ENCODE results near the gene NUDT19.
"Not testable (repeated sequence)": the region's sequence is repeated elsewhere in the genome, so short reads cannot be mapped to it uniquely, and the experiment has no call there.

Gene NUDT19

DNA sequence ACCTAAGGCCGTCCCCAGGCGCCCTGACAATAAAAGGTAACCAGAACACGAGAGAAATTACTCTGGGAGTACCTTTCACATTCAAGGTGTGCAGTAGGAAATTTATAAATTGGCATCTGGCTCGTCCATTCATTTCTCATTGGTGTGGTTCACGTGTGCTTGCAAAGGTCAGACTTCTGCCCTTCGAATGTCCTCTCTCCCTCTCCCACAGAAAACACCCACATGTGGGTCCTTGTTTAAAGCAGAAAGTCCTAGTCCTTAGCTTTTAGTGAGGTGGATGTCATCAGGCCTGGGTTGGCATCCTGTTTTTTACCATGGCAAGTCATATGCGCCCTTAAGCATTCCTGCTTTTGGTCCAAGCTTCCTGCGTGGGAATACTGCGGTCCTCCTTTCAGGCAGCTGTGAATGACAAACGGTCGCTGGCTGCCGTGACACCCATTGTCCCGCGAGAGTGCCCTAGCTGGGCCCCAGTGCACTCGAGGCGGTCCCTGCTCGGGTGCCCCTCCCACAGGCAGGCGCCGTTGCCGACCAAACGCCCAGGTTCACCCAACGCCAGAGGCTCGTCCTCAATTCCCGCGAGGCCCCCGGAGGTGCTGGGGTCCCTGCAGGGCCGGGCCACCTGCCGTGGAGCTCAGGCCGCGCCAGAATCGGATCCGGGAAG lies at the start of gene NUDT19:
NUDT19 (plus strand) TSS at position 531 of the 661 bp plus-strand sequence. CDS start 140 bp downstream, outside the sequence.
- peak; percentile 65 for DNase-seq

DNA sequence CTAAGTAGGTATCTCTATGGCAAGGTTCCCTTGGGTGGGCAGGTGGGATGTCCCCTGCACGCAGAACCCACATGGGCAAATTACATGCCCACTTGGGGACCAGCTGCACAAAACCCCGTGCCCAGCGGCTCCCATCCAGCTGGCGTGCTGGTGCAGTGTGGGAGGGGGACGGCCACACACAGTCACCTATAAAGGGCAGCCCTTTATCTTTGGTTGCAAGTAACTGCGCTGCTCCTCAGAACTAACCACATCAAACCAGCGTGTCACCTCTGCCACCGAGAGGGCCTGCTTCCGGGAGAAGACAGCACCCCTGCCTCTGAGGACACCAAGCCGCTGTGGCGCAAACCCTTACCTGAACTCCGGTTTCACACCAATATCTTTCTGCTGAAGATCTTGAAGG lies 48.9 kb upstream of the NUDT19 start:
- no peak for DNase-seq

DNA sequence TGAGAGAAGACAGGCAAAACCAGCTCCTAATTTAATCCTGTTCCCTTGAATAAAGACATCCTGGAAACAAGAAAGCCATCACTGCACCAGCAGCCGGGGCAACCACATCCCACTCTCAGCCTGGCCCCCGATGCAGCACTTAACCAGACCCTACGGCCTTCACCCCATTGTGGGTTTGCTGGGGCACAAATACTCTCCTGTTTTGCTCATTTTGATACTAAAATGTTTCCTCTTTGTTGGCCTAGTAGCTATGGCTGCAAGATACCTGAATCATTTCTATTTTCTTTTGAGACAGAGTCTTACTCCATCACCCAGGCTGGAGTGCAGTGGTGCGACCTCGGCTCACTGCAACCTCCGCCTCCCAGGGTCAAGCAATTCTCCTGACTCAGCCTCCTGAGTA lies 45.1 kb upstream of the NUDT19 start:
- DNase-seq = no peak

DNA sequence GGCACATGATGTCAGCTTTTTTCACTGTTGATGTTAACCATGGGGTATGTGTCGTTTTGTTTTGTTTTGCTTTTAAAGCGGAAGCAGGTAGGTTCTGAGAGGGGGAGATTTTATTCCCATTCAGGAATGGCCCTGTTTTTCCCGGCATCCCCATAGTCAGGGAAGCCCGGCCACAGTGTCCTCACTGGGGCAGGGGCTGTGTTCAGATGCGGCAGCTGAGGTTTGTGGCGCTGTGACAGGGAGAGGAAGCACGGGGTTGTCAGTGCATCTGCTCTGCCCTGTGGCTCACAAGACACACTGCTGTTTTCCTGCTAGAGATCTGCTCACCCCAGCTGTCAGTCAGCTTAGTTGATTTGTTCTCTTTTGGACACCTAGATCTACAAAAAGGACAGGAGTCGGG lies 44.3 kb upstream of the NUDT19 start:
- DNase-seq = no peak

DNA sequence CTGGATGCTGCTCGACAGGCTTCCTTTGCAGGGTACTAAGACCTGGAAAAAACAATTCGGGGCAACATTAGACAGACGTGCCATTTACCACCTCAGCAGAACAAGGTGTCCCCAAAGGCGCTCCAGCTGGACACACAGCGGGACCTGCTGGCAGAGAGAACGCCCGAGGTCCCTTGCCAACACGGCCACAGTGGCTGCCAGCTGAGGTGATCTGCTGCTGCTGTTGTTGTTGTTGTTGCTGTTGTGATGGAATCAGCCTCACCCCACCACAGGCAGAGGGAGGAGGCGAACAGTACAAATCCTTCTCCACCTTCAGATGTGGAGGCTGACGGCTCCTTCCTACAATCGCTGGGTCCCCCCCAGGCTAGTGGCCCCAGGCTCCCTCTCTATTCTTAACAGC lies 41.9 kb upstream of the NUDT19 start:
- no peak for DNase-seq

DNA sequence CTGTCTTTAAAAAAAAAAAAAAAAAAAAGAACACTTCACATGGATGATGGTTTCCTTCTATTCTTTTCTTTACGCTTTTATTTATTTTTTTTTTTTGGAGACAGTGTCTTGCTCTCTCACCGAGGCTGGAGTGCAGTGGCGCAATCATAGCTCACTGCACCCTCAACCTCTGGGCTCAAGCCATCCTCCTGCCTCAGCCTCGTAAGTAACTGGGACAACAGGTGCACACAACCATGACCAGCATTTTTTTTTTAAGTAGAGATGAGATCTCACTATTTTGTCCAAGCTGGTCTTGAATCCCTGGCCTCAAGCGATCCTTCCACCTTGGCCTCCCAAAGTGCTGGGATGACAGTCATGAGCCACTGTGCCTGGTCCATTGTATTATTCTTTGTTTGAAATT lies 41.0 kb upstream of the NUDT19 start:
- DNase-seq = no peak

DNA sequence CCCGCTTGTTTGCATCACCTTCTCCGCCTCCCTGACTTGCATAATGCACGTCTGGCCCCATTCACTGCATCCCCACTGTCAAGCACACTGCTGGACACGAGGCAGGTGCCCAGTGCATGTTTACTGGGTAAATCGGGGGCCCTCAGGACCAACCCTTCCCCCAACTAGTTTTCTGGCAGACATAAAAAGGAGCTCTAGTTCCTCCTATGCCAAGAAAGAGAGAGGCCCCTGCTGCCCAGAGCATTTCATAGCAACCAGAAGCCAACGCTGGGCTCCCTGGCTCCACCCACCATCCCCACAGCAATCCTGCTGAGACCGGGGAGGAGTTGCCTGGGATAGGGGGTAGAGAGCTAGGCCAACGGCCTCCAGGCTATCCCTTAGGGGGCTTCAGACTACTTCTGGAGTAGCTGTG lies 39.9 kb upstream of the NUDT19 start:
- DNase-seq = no peak

DNA sequence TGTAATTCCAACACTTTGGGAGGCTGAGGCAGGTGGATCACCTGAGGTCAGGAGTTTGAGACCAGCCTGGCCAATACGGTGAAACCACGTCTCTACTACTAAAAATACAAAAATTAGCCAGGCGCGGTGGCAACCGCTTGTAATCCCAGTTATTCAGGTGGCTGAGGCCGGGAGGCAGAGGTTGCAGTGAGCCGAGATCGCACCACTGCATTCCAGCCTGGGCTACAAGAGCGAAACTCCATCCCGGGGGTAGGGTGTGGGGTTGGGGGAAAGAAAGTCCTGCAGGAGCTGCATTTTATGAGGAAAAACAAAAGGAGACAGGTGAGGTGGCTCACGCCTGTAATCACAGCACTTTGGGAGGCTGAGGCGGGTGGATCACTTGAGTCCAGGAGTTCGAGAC lies 39.3 kb upstream of the NUDT19 start:
- not testable (repeated sequence) for DNase-seq

DNA sequence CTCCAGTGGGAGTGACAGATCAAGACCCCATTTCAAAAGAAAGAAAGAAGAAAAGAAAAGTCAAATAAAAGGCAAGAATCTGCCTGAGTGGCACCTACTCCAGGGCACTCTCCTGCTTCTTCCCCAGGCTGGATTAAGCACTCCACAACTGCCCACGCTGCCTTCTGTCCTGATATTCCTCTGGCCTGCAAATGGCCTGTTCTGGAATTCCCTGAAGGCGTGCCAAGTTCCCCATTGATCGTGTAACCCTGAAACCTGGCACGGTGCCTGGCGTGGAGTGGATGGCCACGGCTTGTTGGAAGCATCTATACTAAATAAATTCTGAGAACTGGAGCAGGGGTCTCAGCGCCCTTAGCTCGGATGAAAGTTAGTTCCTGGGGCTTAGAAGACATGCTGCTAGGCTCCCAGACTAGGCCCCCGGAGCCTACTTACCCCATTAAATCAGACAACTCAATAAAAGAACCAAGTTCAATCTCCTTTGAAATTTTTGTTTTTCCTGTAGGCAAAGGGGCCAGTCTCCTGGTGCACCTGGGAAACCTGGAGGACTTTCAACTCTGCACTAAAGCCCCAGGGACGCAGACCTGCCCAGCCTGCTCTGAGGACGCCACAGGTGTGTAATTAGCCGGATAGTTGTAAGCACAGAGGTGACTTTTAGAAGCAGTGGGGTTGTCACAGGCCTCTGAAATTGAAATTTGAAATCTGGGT lies 38.6 kb upstream of the NUDT19 start:
- no peak for DNase-seq

DNA sequence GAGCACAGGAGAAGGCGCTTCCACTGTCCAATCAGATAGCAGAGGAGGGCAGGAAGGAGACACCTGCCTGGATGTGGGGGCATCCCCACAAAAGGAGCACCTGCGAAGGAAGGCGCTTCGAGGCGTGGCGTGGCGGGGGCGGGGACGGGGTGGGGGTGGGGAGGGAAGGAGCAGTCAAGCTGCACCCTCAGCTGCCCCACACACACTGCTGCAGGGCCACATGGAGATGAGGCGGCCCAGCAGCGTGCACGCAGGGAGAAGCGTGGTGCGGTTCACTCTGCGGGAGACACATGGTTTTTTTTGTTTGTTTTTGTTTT lies 38.1 kb upstream of the NUDT19 start:
- DNase-seq = no peak

DNA sequence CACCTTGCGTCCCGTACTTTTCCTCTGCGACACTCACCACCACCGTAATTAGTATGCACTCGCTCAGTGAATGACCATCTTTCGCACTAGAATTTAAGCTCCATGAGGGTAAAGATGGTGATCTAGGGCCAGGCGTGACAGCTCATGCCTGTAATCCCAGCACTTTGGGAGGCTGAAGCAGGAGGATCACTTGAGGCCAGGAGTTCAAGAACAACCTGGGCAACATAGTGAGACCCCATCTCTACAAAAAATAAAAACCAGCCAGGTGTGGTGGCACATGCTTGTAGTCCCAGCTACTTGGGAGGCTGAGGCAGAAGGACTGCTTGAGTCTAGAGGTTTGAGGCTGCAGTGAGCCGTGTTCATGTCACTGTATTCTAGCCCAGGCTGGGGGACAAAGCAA lies 35.2 kb upstream of the NUDT19 start:
- not testable (repeated sequence) for DNase-seq

DNA sequence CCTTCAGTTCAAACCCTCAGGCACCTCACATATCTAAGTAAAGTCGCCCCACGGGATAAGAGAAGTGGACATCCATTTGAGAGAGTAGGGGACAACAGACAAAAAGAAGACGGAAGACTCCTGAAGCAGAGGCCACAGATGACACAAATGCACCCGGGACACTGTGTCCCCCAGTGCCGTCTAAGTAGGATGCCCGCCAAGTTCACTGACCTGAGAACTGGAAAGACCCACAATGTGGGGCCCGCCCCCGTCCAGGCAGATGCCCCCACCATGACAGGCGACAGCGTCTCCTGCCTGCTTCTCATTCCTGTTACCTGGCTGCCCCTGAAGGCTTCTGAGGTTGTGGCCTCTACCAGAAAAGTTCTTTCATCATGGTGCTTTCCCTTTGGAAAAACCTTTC lies 33.5 kb upstream of the NUDT19 start:
- no peak for DNase-seq

DNA sequence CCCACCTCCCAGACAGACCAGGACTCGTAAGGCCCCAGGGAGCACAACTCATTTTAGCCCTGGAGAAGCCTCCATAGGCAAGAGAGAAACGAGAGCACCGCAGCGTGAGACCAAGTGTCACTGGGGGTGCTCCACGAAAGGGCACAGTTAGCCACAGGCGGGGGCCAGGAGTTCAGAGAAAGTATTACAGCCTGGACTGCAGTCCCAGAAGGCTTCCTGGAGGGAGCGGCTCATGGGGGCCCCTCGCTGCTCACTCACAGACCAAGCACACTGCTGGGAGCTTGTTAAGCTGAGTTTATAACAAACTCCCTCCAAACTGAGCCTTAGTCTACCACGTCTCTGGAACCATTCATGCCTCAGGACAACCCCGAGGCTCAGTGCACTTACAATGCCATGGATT lies 33.1 kb upstream of the NUDT19 start:
- no peak for DNase-seq

DNA sequence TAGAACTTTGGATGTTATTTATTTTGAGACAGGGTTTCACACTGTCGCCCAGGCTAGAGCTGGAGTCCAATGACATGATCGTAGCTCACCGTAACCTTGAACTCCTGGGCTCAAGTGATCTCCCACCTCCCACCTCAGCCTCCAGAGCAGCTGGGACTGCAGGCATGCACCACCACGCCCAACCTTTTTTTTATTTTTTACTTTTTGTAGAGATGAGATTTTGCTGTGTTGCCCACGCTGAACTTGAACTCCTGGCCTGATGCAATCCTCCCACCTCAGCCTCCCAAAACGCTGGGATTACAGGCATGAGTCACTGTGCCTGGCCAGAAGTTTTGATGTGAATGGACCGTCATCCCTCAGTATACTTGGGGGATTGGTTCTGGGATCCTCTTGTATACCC lies 30.3 kb upstream of the NUDT19 start:
- DNase-seq = no peak

DNA sequence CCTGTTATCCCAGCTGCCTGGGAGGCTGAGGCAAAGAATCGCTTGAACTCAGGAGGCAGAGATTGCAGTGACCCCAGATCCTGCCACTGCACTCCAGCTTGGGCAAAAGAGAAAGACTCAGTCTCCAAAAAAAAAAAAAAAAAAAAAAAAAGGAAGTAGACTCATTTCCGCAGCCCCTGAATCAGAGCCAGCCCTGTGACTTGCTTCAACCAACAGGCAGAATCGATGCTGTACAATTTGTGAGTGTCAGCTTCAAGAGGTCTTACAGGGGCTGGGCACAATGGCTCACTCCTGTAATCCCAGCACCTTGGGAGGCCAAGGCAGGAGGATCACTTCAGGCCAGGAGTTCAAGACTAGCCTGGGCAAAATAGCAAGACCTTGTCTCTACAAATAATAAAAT lies 29.4 kb upstream of the NUDT19 start:
- no peak for DNase-seq

DNA sequence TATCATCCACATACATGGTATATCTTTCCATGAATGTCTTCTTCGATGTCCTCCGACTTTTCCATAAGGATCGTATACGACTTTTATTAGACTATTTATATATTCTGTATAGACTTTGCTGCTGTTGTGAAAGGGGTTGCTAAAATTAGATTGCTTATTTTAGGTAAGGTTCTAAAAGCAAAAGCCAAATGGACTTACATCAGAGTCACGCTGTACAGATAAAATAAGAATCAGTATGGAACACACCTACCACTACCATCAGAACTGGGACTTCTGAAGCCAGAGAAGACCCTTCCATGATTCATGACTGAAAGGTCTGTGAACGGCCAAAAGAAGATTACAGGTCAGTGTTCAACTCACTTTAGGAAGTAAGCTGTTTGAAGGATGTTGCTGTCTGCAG lies 25.5 kb upstream of the NUDT19 start:
- DNase-seq = no peak

DNA sequence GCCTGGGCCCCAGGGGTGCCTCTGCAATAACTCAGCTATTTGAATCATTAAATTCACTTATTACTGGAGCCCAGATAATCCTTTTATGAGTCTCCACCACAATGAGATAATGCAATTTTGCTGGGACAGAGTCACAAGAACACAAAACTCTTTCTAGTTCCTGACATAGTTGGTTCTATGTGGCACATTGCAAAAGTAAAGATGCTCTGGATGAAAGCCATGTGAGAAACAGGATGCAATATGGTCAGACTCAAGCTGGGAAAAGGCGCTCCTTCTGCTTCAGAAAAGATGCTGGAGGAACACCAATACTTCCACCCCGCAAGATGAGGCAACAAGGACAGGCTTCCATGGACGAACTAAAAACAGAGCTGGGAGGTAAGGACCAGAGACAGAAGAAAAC lies 22.3 kb upstream of the NUDT19 start:
- DNase-seq = no peak

DNA sequence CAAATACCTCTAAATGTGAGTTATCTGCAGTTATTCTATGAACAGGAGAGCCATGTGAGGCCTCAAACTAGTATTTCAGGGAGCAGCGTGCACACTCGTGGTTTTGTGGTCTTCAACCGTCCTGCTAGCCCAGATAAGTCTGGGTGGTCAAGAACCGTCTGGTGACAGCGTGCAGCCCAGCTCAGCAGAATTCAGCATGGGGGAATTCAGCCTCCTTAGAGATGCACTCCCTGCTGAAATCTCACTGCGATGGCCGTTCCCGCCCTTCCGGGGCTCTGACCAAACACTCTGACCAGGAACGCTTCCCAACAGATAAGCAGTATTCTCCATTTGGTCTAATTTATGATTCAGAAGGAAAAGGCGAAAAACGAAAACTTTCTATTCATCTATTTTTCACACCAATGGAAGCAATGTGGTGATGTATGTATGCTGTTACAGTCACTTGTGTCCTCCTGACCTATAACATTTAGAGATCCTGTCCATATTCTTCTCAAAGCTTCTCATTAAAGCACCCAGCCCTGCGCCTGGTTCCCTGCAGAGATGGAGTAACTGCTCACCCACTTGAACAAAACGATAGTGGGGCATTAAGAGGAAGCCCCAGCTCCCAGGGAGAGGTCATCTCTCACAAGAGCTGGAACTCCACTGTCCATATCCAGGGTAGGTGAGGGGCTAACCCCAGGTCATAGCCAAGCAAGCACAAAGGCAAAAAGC lies 19.6 kb upstream of the NUDT19 start:
- DNase-seq = no peak

DNA sequence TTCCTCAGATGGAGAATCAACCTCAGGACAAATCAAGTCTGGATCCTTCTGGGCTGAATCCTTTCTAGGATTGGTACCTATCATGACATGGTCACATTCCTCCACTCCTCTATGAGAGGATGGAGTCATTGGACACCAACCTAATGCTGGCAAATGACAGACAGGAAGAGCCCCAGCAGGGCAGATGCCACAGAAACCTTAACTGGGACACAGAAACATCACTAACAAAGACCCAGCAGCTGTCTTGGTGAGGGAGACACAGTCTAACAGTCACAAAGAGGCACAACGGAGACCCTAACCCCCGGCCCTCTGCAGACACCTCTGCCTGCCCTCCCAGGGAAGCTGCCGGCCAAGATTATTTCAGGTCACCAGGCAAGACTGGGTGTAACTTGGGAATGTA lies 18.8 kb upstream of the NUDT19 start:
- no peak for DNase-seq

DNA sequence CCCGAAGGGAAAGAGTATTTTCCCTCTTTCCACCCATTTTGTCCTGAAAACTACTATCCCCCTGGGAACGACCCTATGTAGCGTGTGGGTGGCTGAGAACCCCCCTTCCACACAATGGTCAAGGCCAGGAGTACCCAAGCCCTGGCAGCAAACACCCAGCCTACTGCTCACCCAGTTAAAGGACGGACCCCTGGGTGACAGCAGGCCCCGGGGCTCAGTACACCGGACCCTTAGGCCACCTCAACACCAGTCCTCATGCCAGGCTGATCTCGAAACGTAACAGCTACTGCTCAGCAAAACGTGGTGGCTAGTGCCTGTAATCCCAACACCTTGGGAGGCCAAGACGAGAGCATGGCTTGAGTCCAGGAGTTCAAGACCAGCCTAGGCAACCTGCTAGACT lies 18.0 kb upstream of the NUDT19 start:
- DNase-seq = no peak

DNA sequence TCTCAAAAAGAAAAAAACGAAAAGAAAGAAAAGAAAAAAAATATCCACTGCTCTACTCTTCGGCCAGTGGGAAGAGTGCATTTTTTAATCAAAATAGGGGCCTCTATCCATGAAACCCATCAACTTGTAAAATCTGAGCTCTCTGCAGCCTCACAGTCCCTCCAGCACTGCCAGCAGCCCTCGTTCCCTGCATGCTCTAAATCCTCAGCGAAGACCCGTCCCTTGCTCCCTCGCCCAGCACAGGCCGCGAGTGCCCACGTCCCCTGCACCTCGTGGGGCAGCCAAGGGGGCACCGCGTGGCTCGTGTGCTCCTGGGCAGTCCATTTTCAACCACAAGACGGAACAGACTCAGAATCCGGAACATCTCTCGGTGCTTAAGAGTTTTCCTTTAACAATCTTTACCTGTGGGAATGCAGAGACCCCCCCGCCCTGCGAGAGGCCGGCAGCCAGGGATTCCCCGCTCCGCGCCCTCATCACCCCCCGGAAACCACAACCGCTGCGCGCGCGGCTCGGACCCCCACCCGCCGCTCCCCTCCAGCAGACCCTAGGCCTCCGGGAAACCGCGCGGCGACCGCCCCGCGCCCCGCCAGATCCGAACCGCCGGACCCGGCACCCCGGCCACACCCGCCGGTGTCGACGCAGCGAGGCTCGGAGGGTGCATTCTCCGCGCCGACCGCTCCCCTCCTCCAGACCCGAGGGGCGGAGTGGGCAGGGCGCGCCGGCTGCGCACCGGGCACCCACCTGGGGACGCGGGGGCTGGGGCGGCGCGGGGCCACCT lies 17.3 kb upstream of the NUDT19 start:
- no peak for DNase-seq

DNA sequence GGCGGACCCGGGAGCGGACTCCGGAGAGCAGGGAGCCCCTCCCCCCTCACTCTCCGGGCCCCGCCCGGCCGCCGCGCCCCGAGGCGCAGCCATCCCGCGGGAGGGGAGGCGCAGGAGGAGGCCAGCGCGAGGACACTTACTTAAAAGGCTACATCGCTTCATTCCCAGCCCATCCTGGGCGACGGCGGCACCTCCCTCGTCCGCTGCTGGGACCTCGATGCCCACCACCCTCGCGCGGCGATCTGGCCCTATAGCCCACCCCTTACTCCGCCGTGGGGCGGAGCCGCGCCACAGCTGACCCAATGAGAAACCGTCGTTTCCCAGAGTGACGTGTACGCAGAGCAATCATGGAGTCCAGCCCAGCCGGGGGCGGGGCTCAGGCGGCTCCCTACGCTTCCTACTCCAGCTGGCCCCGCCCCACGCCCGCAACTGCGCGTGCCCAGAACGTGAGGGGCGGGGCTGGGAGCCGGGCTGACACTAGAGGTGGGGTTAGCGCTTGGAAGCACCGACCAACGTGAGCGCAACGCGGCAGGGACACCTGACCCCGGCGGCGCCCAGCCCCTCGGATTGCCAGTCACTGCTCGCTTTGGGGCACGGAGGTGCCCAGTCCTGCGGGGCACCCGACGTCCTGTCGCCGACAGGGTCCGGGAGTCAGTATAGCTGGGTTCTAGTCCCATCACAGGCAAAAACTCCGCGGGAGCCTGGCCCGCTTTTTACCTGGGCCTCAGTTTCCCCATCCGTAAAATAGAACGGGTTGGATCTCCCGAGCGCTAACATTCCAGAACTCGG lies 16.5 kb upstream of the NUDT19 start, which contains the start of gene ANKRD27:
ANKRD27 (minus strand) TSS at position 250 of the 789 bp plus-strand sequence. CDS start 16,165 bp downstream, outside the sequence.
- peak; percentile 96 for DNase-seq

Data from NCI-H1048 (cell line).